NCI-H526 (cell line): ENCODE measurements around the gene PGLYRP2.

Experiments used
- DNase-seq, 2 experiments: peaks; one replicate each; lab custom pipeline; 2025; lab: John Stamatoyannopoulos, UW

PGLYRP2 gene

DNA sequence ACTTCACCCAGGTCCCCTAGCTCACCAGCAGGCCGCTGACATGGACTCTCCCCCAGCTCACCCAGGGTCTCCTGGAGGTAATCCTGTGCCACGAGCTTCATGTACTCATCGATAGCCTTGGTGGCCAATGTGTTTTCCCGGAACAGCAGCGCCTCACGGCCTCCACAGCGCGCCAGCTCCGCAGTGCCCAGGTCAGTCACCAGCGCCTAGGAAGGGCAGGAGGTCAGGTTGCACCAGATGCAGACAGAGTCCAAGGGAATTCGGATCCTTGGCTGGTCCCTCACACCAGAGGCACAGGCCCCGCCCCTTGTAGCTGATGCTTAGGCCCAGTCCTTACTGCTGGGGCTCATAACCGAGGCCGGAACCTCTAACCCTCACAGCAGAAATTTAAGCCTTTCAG, 22.9 kb downstream of the PGLYRP2 start:
- DNase-seq = no peak

DNA sequence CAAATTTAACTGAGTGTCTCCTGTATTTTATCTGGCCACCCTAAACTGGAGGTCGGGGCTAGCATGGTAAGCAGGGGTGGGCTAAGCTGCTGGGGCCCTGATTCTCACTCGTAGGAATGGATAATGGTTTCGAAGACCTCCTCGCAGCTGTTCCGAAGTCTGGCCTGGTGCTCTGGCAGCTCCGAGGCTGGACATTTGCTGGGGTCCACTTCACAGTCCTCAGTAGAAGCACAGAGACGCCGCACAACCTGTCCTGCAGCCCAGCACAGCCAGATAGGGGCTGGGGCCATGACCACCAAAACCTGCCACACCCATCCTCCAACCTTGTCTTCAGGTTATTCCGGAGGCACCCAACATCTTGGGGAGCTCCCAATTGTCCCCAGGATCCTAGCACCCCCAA, 23.3 kb downstream of the PGLYRP2 start:
- DNase-seq = no peak

DNA sequence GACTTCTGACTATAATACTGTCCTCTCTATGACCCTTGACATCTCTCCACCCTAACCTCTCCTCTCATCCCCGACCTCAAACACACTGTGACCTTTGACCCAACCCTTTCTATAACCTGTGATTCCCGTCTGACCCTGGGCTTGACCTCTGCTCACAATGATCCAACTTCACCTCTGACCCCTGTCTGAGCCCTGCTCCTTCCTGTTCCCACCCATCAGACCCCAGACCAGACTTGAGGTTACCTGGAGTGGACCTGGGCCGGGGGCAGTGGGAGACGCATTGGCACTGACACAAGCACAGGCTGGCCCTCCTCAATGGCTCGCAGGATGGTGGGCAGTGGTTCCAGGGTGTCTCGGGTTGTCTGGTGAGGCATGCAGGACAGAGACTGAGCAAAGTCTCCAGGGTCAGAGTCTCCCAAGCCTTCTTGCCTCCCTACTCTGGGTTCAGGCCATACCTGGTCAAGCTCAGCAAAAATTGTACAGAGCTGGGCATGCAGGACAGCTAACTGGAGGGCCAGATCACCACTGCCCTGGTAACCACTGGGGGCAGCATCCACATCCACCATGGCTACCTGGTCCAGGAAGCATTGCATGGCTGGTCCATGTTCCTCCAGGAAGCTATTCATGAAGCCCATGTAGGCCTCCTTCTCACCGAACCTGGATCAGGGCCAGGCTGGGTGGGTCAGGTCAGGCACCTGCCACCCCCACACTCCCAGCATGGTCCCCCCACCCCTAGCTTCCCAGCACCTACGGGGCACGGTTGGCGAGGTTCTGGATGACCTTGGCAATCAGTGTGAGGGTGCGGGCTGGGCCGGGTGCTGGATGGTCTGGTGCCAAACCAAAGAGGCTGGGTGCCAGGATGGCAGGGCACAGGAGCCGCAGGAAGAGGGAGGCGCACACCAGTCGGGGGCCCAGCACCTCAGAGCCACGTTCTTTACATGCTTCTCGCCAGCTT, 25.1 kb downstream of the PGLYRP2 start:
- DNase-seq = no peak

DNA sequence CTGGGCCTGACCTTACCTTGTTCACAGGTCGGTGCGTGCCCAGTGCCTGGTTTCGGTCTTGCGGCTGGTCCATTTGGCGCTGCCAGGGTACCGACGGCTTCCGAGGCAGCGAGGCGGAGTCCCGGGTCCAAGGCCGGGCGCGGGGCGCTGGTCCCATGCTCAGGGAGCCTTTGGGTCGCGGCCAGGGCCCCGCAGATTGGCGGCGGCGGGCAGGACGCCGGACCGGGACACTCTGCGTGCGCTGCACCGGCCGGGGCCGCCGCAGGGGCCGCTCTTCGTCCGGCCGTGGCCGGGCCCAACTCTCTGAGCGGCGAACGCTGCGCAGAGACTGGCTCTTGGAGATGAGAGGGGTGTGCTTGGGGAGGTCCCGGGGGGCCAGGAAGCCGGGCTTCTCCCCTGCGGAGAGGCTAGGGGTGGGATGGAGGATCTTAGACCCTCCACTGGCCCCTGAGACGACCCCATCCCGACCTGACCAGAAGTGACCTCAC, 26.2 kb downstream of the PGLYRP2 start:
- DNase-seq = no peak

DNA sequence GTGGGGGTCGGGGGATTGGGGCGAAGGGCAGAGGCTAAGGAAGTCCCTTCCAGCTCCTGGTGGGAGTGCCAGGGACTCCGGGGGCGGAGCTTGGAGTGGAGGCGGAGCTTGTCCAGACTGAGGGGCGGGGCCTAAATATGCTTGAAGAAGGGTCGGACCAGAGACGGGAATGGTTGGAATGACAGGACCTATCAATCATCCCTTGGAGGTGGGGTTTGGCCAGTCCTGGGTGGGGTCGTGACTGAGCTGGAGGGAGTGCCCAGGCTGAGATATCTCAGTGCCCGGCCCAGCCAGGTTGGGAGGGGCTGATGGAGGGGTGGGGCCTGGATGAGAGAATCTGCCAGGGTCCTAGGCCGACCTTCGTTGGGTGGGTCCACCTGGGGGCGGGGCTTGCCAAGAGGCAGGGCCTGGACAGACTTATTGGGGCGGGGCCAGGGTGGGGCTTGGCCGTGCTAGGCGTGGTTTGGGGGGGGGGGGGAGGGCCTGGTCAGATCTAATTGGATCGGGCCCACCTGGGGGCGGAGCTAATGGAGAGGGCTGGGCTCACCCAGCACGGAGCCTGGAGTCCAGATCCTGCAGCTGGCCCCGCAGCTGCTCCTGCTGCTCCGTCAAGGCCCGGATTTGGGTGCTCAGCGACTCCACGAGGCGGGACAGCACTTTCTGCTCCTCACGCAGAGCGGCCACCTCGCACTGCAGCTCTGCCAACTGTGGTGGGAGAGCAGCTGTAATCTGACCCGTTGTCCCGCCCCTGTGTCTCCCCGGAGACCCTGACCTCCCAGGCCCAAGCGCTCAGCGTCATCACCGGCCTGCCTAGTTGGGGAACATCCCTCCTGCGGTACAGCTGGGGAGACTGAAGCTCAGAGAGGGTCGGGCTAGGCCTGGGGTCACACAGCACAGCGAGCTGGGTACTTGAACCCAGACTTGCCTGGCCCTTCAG, 26.9 kb downstream of the PGLYRP2 start:
- DNase-seq = peak; percentile 58 to 82

DNA sequence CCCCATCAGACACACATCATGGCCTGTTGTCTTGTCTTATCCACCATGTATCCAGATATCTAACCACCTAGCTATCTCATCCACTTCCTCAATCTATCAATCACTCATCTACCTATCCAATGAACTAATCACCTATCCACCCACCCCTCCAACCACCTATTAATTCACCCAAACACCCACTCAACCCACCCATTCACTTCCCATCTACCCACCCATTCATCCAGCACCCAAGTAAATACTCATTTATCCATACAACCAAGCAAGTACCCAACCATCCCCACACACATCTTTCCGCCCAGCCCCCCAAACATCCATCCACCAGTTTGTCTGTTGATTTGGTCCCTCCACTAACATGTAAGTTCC, 28.8 kb downstream of the PGLYRP2 start:
- no peak for DNase-seq

- peak in 1 of 2 experiments; percentile 69 for DNase-seq
These were observed 29.4 kb downstream of the PGLYRP2 start, which contains the start of gene WIZ for GRCh38 chr19:15449620-15450527. WIZ (minus strand) TSS chr19:15449956; CDS start chr19:15448307, 1,649 bp downstream.

DNA sequence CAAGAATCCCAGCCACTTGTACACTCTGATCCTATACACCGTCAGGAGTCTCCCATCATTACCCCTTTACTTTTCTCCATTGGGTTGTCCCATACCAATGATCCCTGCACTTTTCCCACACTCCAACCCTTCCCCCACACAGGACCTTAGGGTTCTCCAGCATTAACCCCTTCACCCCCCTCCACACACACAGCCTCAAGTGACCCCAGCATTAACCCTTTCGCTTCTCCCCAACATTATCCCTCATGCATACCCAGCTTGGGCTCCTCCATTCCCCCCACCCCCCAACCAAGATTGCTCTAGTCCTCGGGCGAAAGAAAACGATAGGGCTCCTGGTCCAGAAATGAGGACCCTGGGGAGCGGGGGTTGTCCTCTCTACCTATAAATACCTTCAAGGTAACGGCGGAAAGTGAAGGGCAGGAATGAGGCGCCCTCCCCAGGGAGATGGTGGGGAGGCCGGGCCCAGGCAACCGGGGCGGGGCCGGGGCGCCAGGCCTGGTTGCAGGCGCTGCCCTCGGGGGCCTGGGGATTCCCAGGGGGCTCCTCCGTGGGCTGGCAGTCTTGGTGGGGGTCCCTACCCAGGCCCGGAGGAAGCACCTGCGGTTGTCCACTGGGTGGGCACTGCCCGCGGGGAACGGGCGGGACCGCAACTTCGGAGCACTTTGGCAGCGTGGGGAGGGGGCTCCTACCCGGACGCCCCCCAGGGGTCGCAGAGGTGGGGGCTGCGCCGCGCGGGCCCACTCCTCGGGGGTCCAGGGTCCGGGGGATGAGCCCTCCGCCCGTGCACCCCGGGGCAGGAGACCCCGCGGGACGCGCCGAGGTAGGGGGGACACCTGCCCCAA, 30.3 kb downstream of the PGLYRP2 start:
- DNase-seq = peak in 1 of 2 experiments; percentile 17

GRCh38 chr19:15448044-15448777, 31.1 kb downstream of the PGLYRP2 start:
- no peak for DNase-seq

GRCh38 chr19:15447057-15447456, 32.2 kb downstream of the PGLYRP2 start:
- DNase-seq = no peak

- DNase-seq = no peak
These were observed 33.4 kb downstream of the PGLYRP2 start for GRCh38 chr19:15445807-15446376.

DNA sequence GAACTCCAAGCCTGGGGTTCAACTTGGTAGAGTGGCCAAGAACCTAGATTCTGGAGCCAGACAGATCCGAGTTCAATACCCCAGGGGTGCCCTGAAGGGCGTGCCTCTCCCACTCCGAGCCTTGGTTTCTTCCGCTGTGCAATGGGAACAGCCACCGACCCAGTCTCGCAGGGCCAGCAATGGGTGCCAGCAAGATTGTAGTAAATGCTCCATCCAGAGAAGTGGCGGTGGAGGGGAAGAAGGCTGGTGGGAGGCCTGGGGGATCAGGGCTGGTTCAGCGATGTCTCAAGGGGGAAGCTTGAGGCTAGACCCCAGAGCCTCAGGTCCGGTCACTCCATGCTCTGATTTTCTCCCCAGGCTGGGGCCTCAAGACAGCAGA, 34.1 kb downstream of the PGLYRP2 start:
- no peak for DNase-seq

DNA sequence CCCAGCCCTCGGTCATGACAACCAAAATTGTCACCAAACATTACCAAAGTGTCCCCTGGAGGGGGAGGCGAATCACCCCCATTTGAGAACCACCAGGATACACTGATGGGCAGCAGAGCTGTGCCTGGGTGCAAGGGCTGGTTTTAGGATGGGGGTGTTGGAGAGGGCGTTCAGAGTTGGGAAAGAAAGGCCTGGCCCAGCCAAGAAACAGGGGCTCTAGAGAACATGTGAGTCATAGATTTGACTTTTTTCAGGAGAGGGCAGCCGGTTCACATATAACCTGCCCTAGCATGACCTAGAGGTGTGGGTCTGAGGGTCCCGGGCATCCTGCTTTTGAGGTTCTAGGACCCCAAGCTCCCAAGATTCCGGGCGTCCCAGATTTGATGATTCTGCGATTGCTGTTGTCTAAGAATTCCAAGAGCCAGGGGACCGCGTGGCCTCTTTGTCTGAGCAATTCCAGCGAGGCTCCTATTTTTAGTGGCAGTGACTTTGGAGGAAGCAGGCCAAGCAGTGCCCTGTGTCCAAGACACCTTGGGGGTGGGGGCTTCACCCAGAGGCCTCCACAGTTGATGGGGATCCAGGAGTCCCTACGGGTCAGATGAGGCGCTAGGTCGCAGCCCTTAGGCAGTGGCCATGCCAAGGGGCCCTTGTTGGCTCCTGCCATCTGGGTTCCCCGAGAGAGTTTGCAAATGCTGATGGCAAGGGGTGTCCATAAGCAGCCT, 34.6 kb downstream of the PGLYRP2 start:
- no peak for DNase-seq

- no peak for DNase-seq
These were observed 35.5 kb downstream of the PGLYRP2 start for GRCh38 chr19:15443838-15444237.

GRCh38 chr19:15443325-15443724, 36.0 kb downstream of the PGLYRP2 start:
- no peak for DNase-seq

GRCh38 chr19:15442142-15442920, 37.0 kb downstream of the PGLYRP2 start:
- no peak for DNase-seq

DNA sequence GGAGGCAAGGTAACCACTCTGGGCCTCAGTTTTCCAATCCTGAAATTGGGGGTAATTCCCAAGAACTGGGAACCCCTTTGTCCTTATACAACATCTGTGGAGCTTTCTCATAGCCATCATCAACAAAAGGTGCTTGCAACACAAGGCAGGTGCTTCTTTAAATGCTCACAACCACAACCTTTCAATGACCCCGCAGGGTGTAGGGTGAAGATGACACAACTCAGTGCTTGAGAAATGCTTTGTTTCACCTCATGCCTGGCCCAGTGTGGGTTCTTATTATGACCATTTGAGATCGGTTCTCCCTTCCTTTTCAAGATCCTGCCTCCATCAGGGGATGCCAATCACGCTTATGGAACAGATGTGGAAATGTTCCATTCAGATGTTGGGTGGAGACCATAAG, 38.0 kb downstream of the PGLYRP2 start:
- DNase-seq = no peak
